GM12878 (cell line): Measurements from ENCODE around the gene WDHD1. TPM values are rescaled to one million over a fixed set of nuclear protein-coding genes. Genes with fewer than 3 reads are reported as not detected.

ENCODE experiments used
- ATAC-seq: fragments of 200-7000 bp; cut with Tn5 transposase; 3 replicates; pipeline ENCODE4 v1.9.1; 2020; ENCODE audit warnings: mild to moderate bottlenecking, moderate library complexity
- BruUV-seq: library from RNA; stranded (reverse); fragments of 400-500 nt; replicated peaks from 2 replicates; lab custom pipeline; 2021; lab: Mats Ljungman, UMichigan
- CTCF ChIA-PET: fragments of 300-600 bp; sonication (Branson Sonifier 250); formaldehyde crosslinking; extraction: SDS; loops from one replicate; lab custom pipeline; 2021; ENCODE audit warnings: inconsistent platforms; lab: Yijun Ruan, JAX
- POLR2A ChIA-PET: fragments of 350-600 bp; formaldehyde crosslinking; extraction: SDS; loops from one replicate; lab custom pipeline; 2021; ENCODE audit warnings: inconsistent platforms; lab: Charles Lee
- RAD21 ChIA-PET: fragments of 300-600 bp; sonication (Branson Sonifier 250); formaldehyde crosslinking; loops from one replicate; lab custom pipeline; 2023; ENCODE audit warnings: antibody characterized with exemption; ENCODE audit not compliant: unreplicated experiment; lab: Charles Lee
- SMC1A ChIA-PET: fragments of 300-600 bp; sonication (Branson Sonifier 250); formaldehyde crosslinking; loops from one replicate; lab custom pipeline; 2023; ENCODE audit not compliant: unreplicated experiment, uncharacterized antibody; lab: Charles Lee
- DNase-seq: peaks from one replicate; pipeline ENCODE4 v3.0.0-alpha.2; 2011; ENCODE audit warnings: low read depth, low spot score
- FAIRE-seq: peaks from 3 replicates; lab custom pipeline; 2011; peaks lifted over from hg19 to GRCh38; lab: Jason Lieb, UNC
- H2AFZ ChIP-seq: 2 replicates; pipeline ENCODE4 v1.6.0; 2011; ENCODE audit warnings: low read depth, low read length, control low read depth; ENCODE audit not compliant: control insufficient read depth
- H3K27ac ChIP-seq: 2 replicates; pipeline ENCODE4 v1.5.1; 2011; ENCODE audit warnings: control low read depth; ENCODE audit not compliant: control insufficient read depth, insufficient read depth
- H3K27me3 ChIP-seq, 2 experiments: replicated peaks in 1 of 2; 2 replicates each; pipeline versions ENCODE4 v1.6.0 to v1.6.1; 2011; ENCODE audit warnings: low read length in 1 of 2; ENCODE audit not compliant: control insufficient read depth in 2 of 2, insufficient read depth in 2 of 2
- H3K36me3 ChIP-seq, 2 experiments: 2 replicates each; pipeline ENCODE4 v1.5.1; 2011; ENCODE audit warnings: low read length in 1 of 2; ENCODE audit not compliant: control insufficient read depth in 2 of 2, insufficient read depth in 2 of 2
- H3K4me1 ChIP-seq: 2 replicates; pipeline ENCODE4 v1.6.1; 2011; ENCODE audit warnings: mild to moderate bottlenecking, low read length, moderate library complexity, mixed read lengths; ENCODE audit not compliant: control insufficient read depth, insufficient read depth
- H3K4me2 ChIP-seq: 2 replicates; pipeline ENCODE4 v1.6.0; 2011; ENCODE audit warnings: control low read depth; ENCODE audit not compliant: control insufficient read depth, insufficient read depth
- H3K4me3 ChIP-seq: fragments of 200-600 bp; sonication (generic); 2 replicates; pipeline ENCODE4 v1.5.1; 2016
- H3K79me2 ChIP-seq: 2 replicates; pipeline ENCODE4 v1.6.0; 2011; ENCODE audit warnings: low read length; ENCODE audit not compliant: control insufficient read depth, insufficient read depth
- H3K9ac ChIP-seq: 2 replicates; pipeline ENCODE4 v1.8.0; 2011; ENCODE audit warnings: low read length, control low read depth, mixed read lengths; ENCODE audit not compliant: control insufficient read depth, insufficient read depth
- H3K9me3 ChIP-seq: replicated peaks from 3 replicates; pipeline ENCODE4 v1.5.1; 2011; ENCODE audit warnings: mild to moderate bottlenecking, low read length; ENCODE audit not compliant: control insufficient read depth, insufficient read depth
- H4K20me1 ChIP-seq: 2 replicates; pipeline ENCODE4 v1.6.0; 2011; ENCODE audit not compliant: control insufficient read depth, insufficient read depth
- ASH2L ChIP-seq: fragments of 300-600, 200-600 bp; sonication (generic); IDR thresholded peaks from 2 replicates; pipeline ENCODE4 v1.6.1; 2017; ENCODE audit warnings: low read depth, mild to moderate bottlenecking, borderline replicate concordance
- CEBPZ ChIP-seq: fragments of 150-350 bp; IDR thresholded peaks from 2 replicates; pipeline ENCODE4 v1.6.1; 2016; ENCODE audit warnings: low read depth, low read length
- CTCF ChIP-seq, 3 experiments: IDR thresholded peaks in 2 of 3; conservative IDR thresholded peaks in 1 of 3; 2 replicates each; pipeline ENCODE4 v1.5.1; 2011; ENCODE audit warnings: low read depth in 3 of 3, low read length in 3 of 3, mild to moderate bottlenecking in 3 of 3, control low read depth in 2 of 3, moderate library complexity in 2 of 3, inconsistent platforms in 1 of 3, mixed read lengths in 1 of 3; ENCODE audit not compliant: control insufficient read depth in 2 of 3, insufficient read depth in 1 of 3; ENCODE audit errors: extremely low read depth in 1 of 3
- GABPA ChIP-seq: IDR thresholded peaks from 2 replicates; pipeline ENCODE4 v1.6.1; 2014; ENCODE audit warnings: antibody characterized with exemption, low read depth, mild to moderate bottlenecking, inconsistent platforms
- MTA2 ChIP-seq: fragments of 450-650 bp; IDR thresholded peaks from 2 replicates; pipeline ENCODE4 v1.6.1; 2016; ENCODE audit warnings: low read depth, mild to moderate bottlenecking, moderate library complexity
- MTA3 ChIP-seq: IDR thresholded peaks from 2 replicates; pipeline ENCODE4 v1.6.1; 2012; ENCODE audit warnings: low read length, inconsistent platforms, borderline replicate concordance
- MYB ChIP-seq: fragments of 150-350 bp; IDR thresholded peaks from 2 replicates; pipeline ENCODE4 v1.6.1; 2014; ENCODE audit warnings: mild to moderate bottlenecking, low read depth, low read length, borderline replicate concordance
- NBN ChIP-seq: fragments of 450-650 bp; IDR thresholded peaks from 2 replicates; pipeline ENCODE4 v1.6.1; 2016
- PAX8 ChIP-seq: fragments of 450-650 bp; IDR thresholded peaks from 2 replicates; pipeline ENCODE4 v1.6.1; 2017; ENCODE audit warnings: mild to moderate bottlenecking, moderate library complexity
- RAD51 ChIP-seq: fragments of 450-650 bp; IDR thresholded peaks from 2 replicates; pipeline ENCODE4 v1.6.1; 2016; ENCODE audit warnings: moderate library complexity, mild to moderate bottlenecking, inconsistent platforms
- RBBP5 ChIP-seq: fragments of 200-600 bp; sonication (generic); conservative IDR thresholded peaks from 2 replicates; pipeline ENCODE4 v1.6.1; 2016
- RCOR1 ChIP-seq: conservative IDR thresholded peaks from 2 replicates; pipeline ENCODE4 v1.6.1; 2012; ENCODE audit warnings: low read depth, low read length, improper control_type of control experiment
- REST ChIP-seq: IDR thresholded peaks from 2 replicates; pipeline ENCODE4 v1.6.1; 2012; ENCODE audit warnings: mild to moderate bottlenecking, low read depth, low read length
- TARDBP ChIP-seq: IDR thresholded peaks from 2 replicates; pipeline ENCODE4 v1.6.1; 2016; ENCODE audit warnings: borderline replicate concordance
- TCF12 ChIP-seq: IDR thresholded peaks from 2 replicates; pipeline ENCODE4 v1.6.1; 2011; ENCODE audit warnings: low read depth, mild to moderate bottlenecking, low read length
- ZNF207 ChIP-seq: fragments of 450-650 bp; IDR thresholded peaks from 2 replicates; pipeline ENCODE4 v1.6.1; 2014; ENCODE audit warnings: antibody characterized with exemption, mild to moderate bottlenecking, borderline replicate concordance
- ZNF217 ChIP-seq: fragments of 450-650 bp; IDR thresholded peaks from 2 replicates; pipeline ENCODE4 v1.6.1; 2017; ENCODE audit warnings: antibody characterized with exemption, mild to moderate bottlenecking
- ZNF384 ChIP-seq: IDR thresholded peaks from 2 replicates; pipeline ENCODE4 v1.6.1; 2012; ENCODE audit warnings: low read depth, mild to moderate bottlenecking, low read length, improper control_type of control experiment, borderline replicate concordance
- WGBS: methylation state at CpG from one replicate; pipeline ENCODE4 v1.1.6; 2016; ENCODE audit warnings: low lambda C conversion rate; ENCODE audit not compliant: insufficient replicate concordance, insufficient coverage; ENCODE audit errors: missing lambda C conversion rate; 5-methylcytosine and 5-hydroxymethylcytosine counted together
- in situ Hi-C: fragments of 300-500 bp; cut with MboI; formaldehyde crosslinking; loops from 9 replicates; pipeline ENCODE4 v1.14.3; 2018; ENCODE audit warnings: mixed read lengths
- intact Hi-C: fragments of 100-400 bp; cut with micrococcal nuclease; formaldehyde crosslinking; loops from one replicate; pipeline ENCODE4 v1.14.2; 2022; ENCODE audit not compliant: unreplicated experiment
- polyA plus RNA-seq, 11 experiments: library from polyadenylated mRNA; depleted of rRNA in 4 of 11; unstranded in 6 of 11; stranded (reverse) in 5 of 11; fragments of >200 nt; fragmentation: Nextera tagmentation in 4 of 11; fragmentation: Illumina TruSeq in 1 of 11; extraction: Ambion mirVana in 4 of 11; extraction: Trizol in 1 of 11; gene quantifications; 1 replicate in 1 of 11; 2 replicates in 10 of 11; pipeline versions ENCODE4 v1.2.1 to v1.2.3, GENCODE V29; 2011 to 2016; ENCODE audit warnings: inconsistent platforms in 2 of 11, missing spikeins in 2 of 11, low read depth in 1 of 11
- total RNA-seq, 4 experiments: library from RNA; depleted of rRNA in 3 of 4; stranded (reverse); fragments of >200 nt in 3 of 4; fragmentation: Illumina TruSeq in 1 of 4; extraction: Trizol in 1 of 4; gene quantifications; 2 replicates each; pipeline versions ENCODE4 v1.2.1 to v1.2.3, GENCODE V29; 2013 to 2021

Gene WDHD1
- total and polyA plus RNA-seq, 10 of the 15 experiments (the other 5 are each of a cell fraction or from before 2014, with no cell fraction given) = 11.3 to 50.5 (median 32.6) TPM

- no peak overlapping the region for H2AFZ ChIP-seq
- in situ Hi-C loops = no loop called here
- H4K20me1 ChIP-seq = no peaks in the 10 kb centered on the region
- ChIA-PET SMC1A (interaction anchor here (1.6 kb wide), 1 partner anchor 13 kb away, joined by 3 read pairs; no protein-coding TSS in a partner anchor), POLR2A (no interaction called here), RAD21 (interaction anchor here (0.5 kb wide), 1 partner anchor 230 kb away, joined by 4 read pairs; no protein-coding TSS in a partner anchor), CTCF (no interaction called here)
- intact Hi-C loops = no loop called here
- no peaks in the 10 kb centered on the region for H3K79me2 ChIP-seq
- no peaks in the 10 kb centered on the region for H3K4me1 ChIP-seq
- no peak for ATAC-seq
- no peaks in the 10 kb centered on the region for H3K9me3 ChIP-seq
- H3K4me2 ChIP-seq = no peak overlapping the region
- H3K9ac ChIP-seq = no peak overlapping the region
- WGBS = 35% methylated on average over 1 of the region's 1 CpG
- no peak overlapping the region for H3K27ac ChIP-seq
- H3K27me3 ChIP-seq = no peaks in the 10 kb centered on the region
- FAIRE-seq = no peak
- no peak overlapping the region for H3K4me3 ChIP-seq
- no TSS peak for BruUV-seq
- no peak for DNase-seq
- no peaks in the 10 kb centered on the region for H3K36me3 ChIP-seq
- TF ChIP-seq TARDBP (no peak), REST (no peak), MYB (no peak), RBBP5 (no peak), MTA2 (no peak), ZNF207 (no peak), CEBPZ (no peak), GABPA (no peak), NBN (no peak), RCOR1 (no peak), CTCF (IDR thresholded peaks at IDR 0.05 in 2 of 3, conservative IDR thresholded peaks at IDR 0.05 in 1 of 3; ENCODE audit: control insufficient read depth in 2 of 3, extremely low read depth in 1 of 3, insufficient read depth in 1 of 3, low read depth in 3 of 3, low read length in 3 of 3) (no peak), PAX8 (no peak), ASH2L (no peak), ZNF217 (no peak), TCF12 (no peak), RAD51 (no peak), ZNF384 (no peak), MTA3 (no peak)
- TF ChIP-seq, all 136 proteins: peak for 0
These were observed 95.8 kb downstream of the WDHD1 start for GRCh38 chr14:54931101-54931500.
